ENCODE data around the gene PLA2G3. TPM values are rescaled to one million over a fixed set of nuclear protein-coding genes. Genes with fewer than 3 reads are reported as not detected.

Gene PLA2G3
- total and polyA plus RNA-seq, 4 donors: 0.85 to 17.4 (median 8.2) TPM

GRCh38 chr22:31092161-31092560, 48.1 kb downstream of the PLA2G3 start:
- peak overlapping the region in 1 of 2 donors; percentile 13 for H3K9ac ChIP-seq (ENCODE audit: insufficient read depth in 1 of 2, low read length in 2 of 2)
- peaks cover 7 to 80% (median 54%) of the 10 kb centered on the region in 4 donors for H3K36me3 ChIP-seq (ENCODE audit: control insufficient read depth in 4 of 4, insufficient read depth in 4 of 4, low read length in 4 of 4)
- H3K27ac ChIP-seq (ENCODE audit: low read depth in 1 of 2, low read length in 1 of 2): no peak overlapping the region
- TF ChIP-seq CTCF (IDR thresholded peaks at IDR 0.05; ENCODE audit: control extremely low read depth, extremely low read depth): no peak
- DNase-seq (no peak), ATAC-seq (ENCODE audit: insufficient read depth, low FRiP score) (no peak)
- no peak overlapping the region for H3K4me3 ChIP-seq
- no peaks in the 10 kb centered on the region for H3K27me3 ChIP-seq (ENCODE audit: control insufficient read depth in 3 of 3, insufficient read depth in 3 of 3, low read length in 2 of 3)
- no peaks in the 10 kb centered on the region for H3K9me3 ChIP-seq (ENCODE audit: control insufficient read depth in 4 of 4, insufficient read depth in 3 of 4, low read length in 3 of 4)
- WGBS, 2 donors: 95 to 98% methylated on average over 9 of the region's 9 CpGs
- H3K4me1 ChIP-seq (ENCODE audit: control insufficient read depth in 5 of 5, insufficient read depth in 5 of 5, low read length in 5 of 5): no peaks in the 10 kb centered on the region

GRCh38 chr22:31091106-31091975, 49.0 kb downstream of the PLA2G3 start:
- DNase-seq: no peak
- no peak for ATAC-seq (ENCODE audit: insufficient read depth, low FRiP score)

GRCh38 chr22:31090217-31091085, 49.9 kb downstream of the PLA2G3 start:
- no peak for ATAC-seq (ENCODE audit: insufficient read depth, low FRiP score)
- H3K4me3 ChIP-seq: no peak overlapping the region
- no peak overlapping the region for H3K27ac ChIP-seq (ENCODE audit: low read depth in 1 of 2, low read length in 1 of 2)
- WGBS, 2 donors: 90 to 96% methylated on average over 15 of the region's 15 CpGs
- TF ChIP-seq CTCF (IDR thresholded peaks at IDR 0.05; ENCODE audit: control extremely low read depth, extremely low read depth): no peak
- no peaks in the 10 kb centered on the region for H3K9me3 ChIP-seq (ENCODE audit: control insufficient read depth in 4 of 4, insufficient read depth in 3 of 4, low read length in 3 of 4)
- DNase-seq: no peak
- no peak overlapping the region for H3K9ac ChIP-seq (ENCODE audit: insufficient read depth in 1 of 2, low read length in 2 of 2)
- H3K36me3 ChIP-seq (ENCODE audit: control insufficient read depth in 4 of 4, insufficient read depth in 4 of 4, low read length in 4 of 4): peaks cover 4 to 68% (median 47%) of the 10 kb centered on the region in 4 donors
- H3K4me1 ChIP-seq (ENCODE audit: control insufficient read depth in 5 of 5, insufficient read depth in 5 of 5, low read length in 5 of 5): peaks cover 0 to 5% (median 3%) of the 10 kb centered on the region in 5 donors
- no peaks in the 10 kb centered on the region for H3K27me3 ChIP-seq (ENCODE audit: control insufficient read depth in 3 of 3, insufficient read depth in 3 of 3, low read length in 2 of 3)

More at GRCh38 chr22:31091106-31091975, 49.0 kb downstream of the PLA2G3 start:
- no peaks in the 10 kb centered on the region for H3K27me3 ChIP-seq (ENCODE audit: control insufficient read depth in 3 of 3, insufficient read depth in 3 of 3, low read length in 2 of 3)
- no peak overlapping the region for H3K9ac ChIP-seq (ENCODE audit: insufficient read depth in 1 of 2, low read length in 2 of 2)
- peaks cover 4 to 76% (median 51%) of the 10 kb centered on the region in 4 donors for H3K36me3 ChIP-seq (ENCODE audit: control insufficient read depth in 4 of 4, insufficient read depth in 4 of 4, low read length in 4 of 4)
- WGBS, 2 donors: 89 to 91% methylated on average over 29 of the region's 29 CpGs
- no peaks in the 10 kb centered on the region for H3K9me3 ChIP-seq (ENCODE audit: control insufficient read depth in 4 of 4, insufficient read depth in 3 of 4, low read length in 3 of 4)
- TF ChIP-seq CTCF (IDR thresholded peaks at IDR 0.05; ENCODE audit: control extremely low read depth, extremely low read depth): no peak
- no peak overlapping the region for H3K4me3 ChIP-seq
- H3K27ac ChIP-seq (ENCODE audit: low read depth in 1 of 2, low read length in 1 of 2): no peak overlapping the region
- H3K4me1 ChIP-seq (ENCODE audit: control insufficient read depth in 5 of 5, insufficient read depth in 5 of 5, low read length in 5 of 5): no peaks in the 10 kb centered on the region

Data from lung (tissue), 12 donors.